Fibroblast of skin of scalp (primary cell): ENCODE data around the gene CDC42BPG.

Experiments used
- DNase-seq: peaks from one replicate; pipeline ENCODE4 v3.0.0-alpha.2; 2013

Gene CDC42BPG

GRCh38 chr11:64787526-64788320 lies 56.7 kb downstream of the CDC42BPG start:
- DNase-seq: peak; percentile 27

- DNase-seq: no peak
Measured at GRCh38 chr11:64786308-64786707, 58.1 kb downstream of the CDC42BPG start.

DNA sequence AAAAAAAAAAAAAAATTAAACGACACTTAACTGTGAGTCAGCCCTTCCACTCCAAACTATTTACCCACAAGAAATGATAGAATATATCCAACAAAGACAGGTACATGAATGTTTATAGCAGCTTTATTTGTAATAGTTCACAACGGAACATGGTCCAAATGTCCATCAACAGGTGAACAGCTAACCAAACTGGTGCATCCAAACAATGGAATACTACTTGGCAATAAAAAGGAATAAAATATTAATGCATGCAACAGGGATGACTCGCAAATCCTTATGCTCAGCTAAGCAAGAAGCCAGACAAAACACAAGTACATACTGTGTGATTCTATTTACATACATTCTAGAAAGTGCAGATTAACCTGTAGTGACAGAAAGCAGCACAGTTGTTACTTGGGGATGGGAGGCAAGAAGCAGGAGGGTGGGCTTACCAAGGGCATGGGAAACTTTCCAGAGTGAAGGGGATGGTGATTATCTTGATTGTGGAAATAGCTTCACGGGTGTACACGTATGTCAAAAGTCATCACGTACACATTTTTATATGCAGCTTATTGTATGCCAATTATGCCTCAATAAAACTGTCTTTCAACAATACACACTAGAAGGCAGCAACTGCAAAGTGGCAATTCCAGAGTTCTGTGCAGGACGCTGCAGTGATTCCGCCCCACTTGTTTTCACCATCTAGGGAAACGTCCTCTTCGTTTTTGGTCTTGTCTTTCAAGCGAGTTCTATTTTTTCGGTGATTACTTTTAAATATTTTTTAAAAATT lies 59.5 kb downstream of the CDC42BPG start:
- DNase-seq: no peak

DNA sequence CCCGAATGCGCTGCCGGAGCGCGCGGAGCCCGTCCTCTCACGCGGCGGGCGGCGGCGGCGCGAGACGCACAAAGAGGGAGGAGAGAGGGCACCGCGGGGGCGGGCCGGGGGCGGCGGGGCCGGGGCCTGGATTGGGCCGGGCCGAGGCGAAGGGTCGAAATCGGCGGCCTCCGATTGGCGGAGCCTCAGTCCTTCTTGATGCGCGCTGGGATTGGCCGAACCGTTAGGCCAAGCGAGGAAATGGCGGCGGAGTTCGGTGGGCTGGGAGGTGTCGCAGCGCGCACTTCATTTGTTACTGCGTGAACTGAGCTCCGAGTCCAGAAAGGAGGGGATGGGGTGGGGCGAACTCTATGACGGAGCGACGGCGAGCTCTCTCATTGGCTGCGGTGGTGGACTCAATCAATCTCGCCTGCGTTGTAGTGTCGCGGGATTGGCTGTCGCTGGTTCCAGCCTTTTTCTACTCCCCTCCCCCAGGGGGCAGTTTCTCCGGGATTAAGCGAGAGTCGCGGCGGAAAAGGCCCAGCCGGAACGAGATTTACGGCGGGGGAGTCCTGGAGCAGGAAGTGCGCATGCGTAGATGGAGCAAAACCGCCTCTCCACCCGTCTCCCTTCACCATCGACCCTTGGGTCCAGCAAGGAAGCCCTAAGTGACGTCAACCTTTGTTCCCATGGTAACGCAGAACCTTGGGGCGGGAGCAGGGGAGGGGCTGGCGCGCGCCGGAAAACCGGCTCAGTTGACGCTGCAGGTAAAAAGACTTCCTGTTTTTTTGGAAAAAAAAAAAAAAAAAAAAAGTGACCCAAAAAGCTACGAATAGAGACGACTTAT lies 65.8 kb downstream of the CDC42BPG start, which contains the start of gene SF1:
Gene SF1 (minus strand): TSS at position 70 of the 826 bp plus-strand sequence. CDS start 150 bp downstream, outside the sequence.
- DNase-seq: peak; percentile 100

DNA sequence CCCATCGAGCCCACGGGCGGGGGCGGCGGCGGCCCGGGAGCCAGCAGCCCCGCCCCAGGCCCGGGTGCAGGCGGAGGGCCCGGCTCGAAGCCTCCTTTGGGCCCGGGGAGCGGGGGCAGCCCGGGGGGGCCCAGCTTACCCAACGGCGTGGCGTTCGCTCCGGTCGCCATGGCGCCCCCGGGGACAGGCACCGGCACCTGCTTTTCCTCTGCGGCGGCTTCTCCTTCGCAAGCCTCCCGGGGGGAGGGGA lies 66.3 kb downstream of the CDC42BPG start:
- no peak for DNase-seq

GRCh38 chr11:64777449-64778222 lies 66.8 kb downstream of the CDC42BPG start:
- DNase-seq: peak; percentile 87

DNA sequence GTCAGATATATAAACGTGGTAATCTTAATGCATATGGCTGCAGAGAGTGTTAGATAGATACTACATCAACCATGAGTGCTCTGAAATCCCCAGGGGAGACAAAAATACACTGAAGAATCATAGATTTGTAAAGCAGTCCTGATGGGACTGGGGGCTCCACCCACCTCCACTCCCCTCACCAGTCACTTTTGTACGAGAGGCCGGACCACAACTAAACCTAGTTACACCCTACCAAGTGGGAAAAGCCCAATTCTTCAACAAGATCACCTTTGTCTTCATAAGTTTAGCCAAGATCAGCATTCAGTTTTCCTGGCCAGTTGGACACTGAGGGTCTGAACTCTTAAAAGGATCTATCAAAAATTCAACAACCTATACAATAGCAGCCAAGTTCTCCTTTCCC lies 67.6 kb downstream of the CDC42BPG start:
- DNase-seq: no peak

GRCh38 chr11:64776425-64776824 lies 68.0 kb downstream of the CDC42BPG start:
- DNase-seq: no peak

DNA sequence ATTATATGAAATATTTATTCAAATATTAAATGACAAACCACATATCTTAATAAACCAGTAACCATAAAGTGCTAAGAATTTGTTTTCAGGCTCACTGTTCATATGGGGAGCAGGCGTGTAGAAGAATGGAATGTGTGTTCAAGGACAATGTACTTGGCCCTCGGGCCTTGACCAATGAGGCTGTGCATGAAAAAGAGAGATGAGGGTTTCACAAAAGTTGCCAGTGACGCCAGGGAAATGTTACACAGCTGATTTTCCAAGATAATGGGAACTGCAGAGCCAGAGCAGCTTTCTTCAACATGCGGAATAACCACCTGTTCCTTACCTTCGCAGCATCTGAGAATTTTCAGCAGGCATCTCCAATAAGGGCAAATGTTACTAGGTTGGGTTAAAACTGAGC lies 70.3 kb downstream of the CDC42BPG start:
- DNase-seq: no peak
